Mesenchymal stem cell (in vitro differentiated cells and primary cell): ENCODE data around the gene ANKRD36B. TPM values are rescaled to one million over a fixed set of nuclear protein-coding genes. Genes with fewer than 3 reads are reported as not detected.
A peak's percentile ranks its signal among the peaks of the same experiment; 100 is the strongest.
"Not testable (repeated sequence)": the region's sequence is repeated elsewhere in the genome, so short reads cannot be mapped to it uniquely, and the experiment has no call there.

Source experiments
- DNase-seq: peaks from one replicate; pipeline ENCODE4 v3.0.0-alpha.2; 2013
- H2AFZ ChIP-seq: one replicate; pipeline ENCODE4 v1.6.1; 2013; ENCODE audit warnings: low read depth, mild to moderate bottlenecking, control low read depth, inconsistent platforms, low read length, moderate library complexity
- H2AK5ac ChIP-seq: 2 replicates; pipeline ENCODE4 v1.6.1; 2013; ENCODE audit warnings: low read length, moderate library complexity, mild to moderate bottlenecking, inconsistent platforms; ENCODE audit not compliant: severe bottlenecking
- H2BK120ac ChIP-seq: one replicate; pipeline ENCODE4 v1.6.1; 2013; ENCODE audit warnings: low read depth, mild to moderate bottlenecking, inconsistent platforms, low read length, moderate library complexity
- H2BK12ac ChIP-seq, 2 experiments: one replicate each; pipeline ENCODE4 v1.6.1; 2013; ENCODE audit warnings: inconsistent platforms in 2 of 2, low read length in 2 of 2, mild to moderate bottlenecking in 2 of 2, moderate library complexity in 2 of 2, control low read depth in 1 of 2
- H2BK15ac ChIP-seq: one replicate; pipeline ENCODE4 v1.6.1; 2013; ENCODE audit warnings: mild to moderate bottlenecking, low read depth, inconsistent platforms; ENCODE audit not compliant: poor library complexity, severe bottlenecking
- H2BK5ac ChIP-seq: 2 replicates; pipeline ENCODE4 v1.6.1; 2013; ENCODE audit warnings: low read depth, mild to moderate bottlenecking, low read length, control low read depth, inconsistent platforms; ENCODE audit not compliant: poor library complexity, severe bottlenecking
- H3K14ac ChIP-seq, 2 experiments: one replicate each; pipeline ENCODE4 v1.6.1; 2013; ENCODE audit warnings: inconsistent platforms in 2 of 2, low read length in 2 of 2, control low read depth in 1 of 2, mild to moderate bottlenecking in 1 of 2, moderate library complexity in 1 of 2
- H3K18ac ChIP-seq, 2 experiments: one replicate each; pipeline ENCODE4 v1.6.1; 2013; ENCODE audit warnings: inconsistent platforms in 2 of 2, low read length in 2 of 2, control low read depth in 1 of 2, low read depth in 1 of 2, mild to moderate bottlenecking in 1 of 2
- H3K23ac ChIP-seq, 2 experiments: one replicate each; pipeline ENCODE4 v1.6.1; 2013; ENCODE audit warnings: inconsistent platforms in 2 of 2, low read length in 2 of 2, mild to moderate bottlenecking in 2 of 2, moderate library complexity in 2 of 2, control low read depth in 1 of 2
- H3K27ac ChIP-seq: 2 replicates; pipeline ENCODE4 v1.5.1; 2013; ENCODE audit warnings: mild to moderate bottlenecking, moderate library complexity, low read length, control low read depth, inconsistent platforms; ENCODE audit not compliant: poor library complexity, severe bottlenecking
- H3K27me3 ChIP-seq, 2 experiments: 2 replicates each; pipeline versions ENCODE4 v1.6.1 to v1.7.0; 2013; ENCODE audit warnings: low read length in 2 of 2, mild to moderate bottlenecking in 2 of 2, moderate library complexity in 2 of 2, control low read depth in 1 of 2, inconsistent platforms in 1 of 2; ENCODE audit not compliant: control insufficient read depth in 1 of 2, insufficient read depth in 1 of 2
- H3K36me3 ChIP-seq, 2 experiments: 2 replicates each; pipeline versions ENCODE4 v1.6.1 to v1.7.0; 2013; ENCODE audit warnings: low read length in 2 of 2, control low read depth in 1 of 2, inconsistent platforms in 1 of 2, low read depth in 1 of 2, mild to moderate bottlenecking in 1 of 2; ENCODE audit not compliant: insufficient read depth in 2 of 2, control insufficient read depth in 1 of 2
- H3K4ac ChIP-seq, 2 experiments: one replicate each; pipeline ENCODE4 v1.6.1; 2013; ENCODE audit warnings: inconsistent platforms in 2 of 2, low read length in 2 of 2, mild to moderate bottlenecking in 2 of 2, moderate library complexity in 2 of 2, control low read depth in 1 of 2, low read depth in 1 of 2
- H3K4me1 ChIP-seq: 2 replicates; pipeline ENCODE4 v1.6.1; 2013; ENCODE audit warnings: low read depth, low read length, control low read depth; ENCODE audit not compliant: control insufficient read depth, insufficient read depth
- H3K4me2 ChIP-seq: 2 replicates; pipeline ENCODE4 v1.6.1; 2013; ENCODE audit warnings: low read length, mild to moderate bottlenecking, inconsistent platforms; ENCODE audit not compliant: poor library complexity, severe bottlenecking
- H3K4me3 ChIP-seq, 2 experiments: 2 replicates each; pipeline versions ENCODE4 v1.5.1 to v1.7.0; 2013; ENCODE audit warnings: low read length in 2 of 2, mild to moderate bottlenecking in 2 of 2, control low read depth in 1 of 2, low read depth in 1 of 2; ENCODE audit not compliant: insufficient read depth in 1 of 2
- H3K79me1 ChIP-seq: replicated peaks from 2 replicates; pipeline ENCODE4 v1.6.1; 2013; ENCODE audit warnings: mild to moderate bottlenecking, control low read depth, low read length, inconsistent platforms; ENCODE audit not compliant: poor library complexity, severe bottlenecking
- H3K9ac ChIP-seq: 2 replicates; pipeline ENCODE4 v1.7.0; 2013; ENCODE audit warnings: mild to moderate bottlenecking, low read length, moderate library complexity
- H3K9me3 ChIP-seq: 2 replicates; pipeline ENCODE4 v1.7.0; 2013; ENCODE audit warnings: mild to moderate bottlenecking, low read length; ENCODE audit not compliant: control insufficient read depth
- H4K8ac ChIP-seq: one replicate; pipeline ENCODE4 v1.6.1; 2013; ENCODE audit warnings: inconsistent platforms, mild to moderate bottlenecking, low read length, moderate library complexity
- H4K91ac ChIP-seq: one replicate; pipeline ENCODE4 v1.6.1; 2013; ENCODE audit warnings: mild to moderate bottlenecking, low read length, inconsistent platforms
- WGBS: methylation state at CpG from one replicate; pipeline ENCODE4 v1.1.7; 2013; ENCODE audit warnings: mixed read lengths; 5-methylcytosine and 5-hydroxymethylcytosine counted together
- polyA plus RNA-seq, 2 experiments: library from polyadenylated mRNA; stranded (reverse); fragments of 200-250 nt; gene quantifications; one replicate each; pipeline ENCODE4 v1.2.3, GENCODE V29; 2013

ANKRD36B gene
- 5.5 TPM for polyA plus RNA-seq (2013, experiment 1 of 2)
- polyA plus RNA-seq (2013, experiment 2 of 2), result 5.2 TPM

GRCh38 chr2:97589598-97590510 lies at the start of gene ANKRD36B:
Gene ANKRD36B (minus strand): TSS chr2:97589877. CDS start chr2:97589685, 192 bp downstream.
- H3K4me2 ChIP-seq, result peak within 1 kb of the TSS; percentile 83
- H3K4me3 ChIP-seq, result peak within 1 kb of the TSS; percentile 64 to 83
- peak within 1 kb of the TSS; percentile 52 for H4K91ac ChIP-seq
- not testable (repeated sequence) for H3K4me1 ChIP-seq, H2BK5ac ChIP-seq, H3K36me3 ChIP-seq, H3K27me3 ChIP-seq, H3K9me3 ChIP-seq, H3K79me1 ChIP-seq, H2AK5ac ChIP-seq, H2BK15ac ChIP-seq
- peak within 1 kb of the TSS; percentile 89 for H4K8ac ChIP-seq
- peak within 1 kb of the TSS; percentile 69 for H3K27ac ChIP-seq
- WGBS, result 0% methylated on average over 12 of the region's 90 CpGs
- peak within 1 kb of the TSS in 1 of 2 experiments; percentile 78 for H2BK12ac ChIP-seq
- peak; percentile 65 for DNase-seq
- peak within 1 kb of the TSS; percentile 42 for H2BK120ac ChIP-seq
- H3K4ac ChIP-seq, result peak within 1 kb of the TSS in 1 of 2 experiments; percentile 97
- peak within 1 kb of the TSS; percentile 94 for H3K9ac ChIP-seq
- peak within 1 kb of the TSS in 1 of 2 experiments; percentile 95 for H3K14ac ChIP-seq
- H3K23ac ChIP-seq, result peak within 1 kb of the TSS in 1 of 2 experiments; percentile 52
- peak within 1 kb of the TSS; percentile 69 to 98 for H3K18ac ChIP-seq
- peak within 1 kb of the TSS; percentile 94 for H2AFZ ChIP-seq

DNA sequence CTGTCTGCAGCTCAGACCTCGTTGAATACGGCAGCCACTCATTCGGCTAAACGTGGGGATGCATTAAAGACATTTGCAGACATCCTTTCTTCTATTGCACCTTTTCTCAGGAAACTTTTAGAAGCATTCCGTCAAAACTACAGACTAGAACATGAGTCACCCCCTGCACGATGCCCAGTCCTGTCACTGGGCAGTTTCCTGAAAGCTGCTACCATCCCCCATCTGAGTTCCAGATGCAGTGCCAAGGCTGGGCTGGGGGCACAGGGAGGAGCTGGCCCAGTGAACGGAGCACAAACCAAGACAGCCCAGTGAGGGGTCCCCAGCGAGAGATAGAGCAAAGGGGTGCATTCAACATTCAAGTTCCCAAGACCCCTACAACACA lies 36.4 kb upstream of the ANKRD36B start:
- not testable (repeated sequence) for H3K4me3 ChIP-seq, H3K4me2 ChIP-seq, H3K9me3 ChIP-seq, H2BK12ac ChIP-seq, H3K79me1 ChIP-seq, H3K27ac ChIP-seq, H2BK120ac ChIP-seq, H4K91ac ChIP-seq, H3K27me3 ChIP-seq, H3K18ac ChIP-seq, DNase-seq, H2BK15ac ChIP-seq, H3K23ac ChIP-seq, H4K8ac ChIP-seq, H3K9ac ChIP-seq, H3K4me1 ChIP-seq, H2AFZ ChIP-seq, H3K36me3 ChIP-seq, H3K4ac ChIP-seq, H3K14ac ChIP-seq, H2BK5ac ChIP-seq, H2AK5ac ChIP-seq
- WGBS, result 78% methylated on average over 7 of the region's 8 CpGs

DNA sequence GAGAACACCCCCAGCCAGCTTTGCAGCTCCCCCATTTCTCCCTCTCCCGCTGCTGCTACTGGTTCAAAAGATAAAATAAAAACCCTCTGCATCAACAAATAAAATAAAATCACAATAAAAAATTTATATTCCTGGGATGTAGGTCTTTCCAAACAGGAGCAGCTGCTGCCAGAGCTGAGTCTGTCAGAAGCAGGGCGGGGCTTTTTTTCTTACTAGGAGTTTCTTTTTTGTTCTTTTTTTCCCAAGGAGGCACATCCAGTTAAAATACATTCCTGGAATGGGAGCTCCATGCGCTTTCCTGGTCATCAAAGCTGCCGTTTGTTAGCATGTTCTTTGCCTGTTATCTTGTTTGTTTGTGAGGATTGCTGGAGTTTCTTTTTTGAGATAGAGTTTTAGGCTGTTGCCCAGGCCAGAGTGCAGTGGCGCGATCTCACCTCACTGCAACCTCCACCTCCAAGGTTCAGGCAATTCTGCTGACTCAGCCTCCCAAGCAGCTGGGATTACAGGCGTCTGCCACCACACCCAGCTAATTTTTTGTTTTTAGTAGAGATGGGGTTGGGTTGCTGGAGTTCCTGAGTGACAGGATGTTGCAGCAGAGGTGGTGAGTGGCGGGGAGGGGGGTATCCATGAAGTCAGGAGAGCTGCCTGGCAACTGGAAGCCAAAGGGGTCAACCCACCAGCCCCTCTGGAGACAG lies 35.8 kb upstream of the ANKRD36B start:
- H3K4me1 ChIP-seq, H3K4ac ChIP-seq, H3K27ac ChIP-seq, H3K23ac ChIP-seq, H4K91ac ChIP-seq, H2AK5ac ChIP-seq, H2AFZ ChIP-seq, H3K9me3 ChIP-seq, H2BK5ac ChIP-seq, H3K79me1 ChIP-seq, H2BK120ac ChIP-seq, H3K4me3 ChIP-seq, H3K18ac ChIP-seq, H2BK15ac ChIP-seq, H2BK12ac ChIP-seq, H4K8ac ChIP-seq, H3K27me3 ChIP-seq, H3K36me3 ChIP-seq, H3K9ac ChIP-seq, H3K14ac ChIP-seq, H3K4me2 ChIP-seq, DNase-seq: not testable (repeated sequence)
- WGBS, result 63% methylated on average over 2 of the region's 8 CpGs

GRCh38 chr2:97622976-97623375 lies 33.3 kb upstream of the ANKRD36B start:
- not testable (repeated sequence) for DNase-seq

More at GRCh38 chr2:97622976-97623375, 33.3 kb upstream of the ANKRD36B start:
- not testable (repeated sequence) for H3K36me3 ChIP-seq, H2BK12ac ChIP-seq, H4K91ac ChIP-seq, H3K4me3 ChIP-seq, H3K14ac ChIP-seq, H3K4me2 ChIP-seq, H2AK5ac ChIP-seq, H2AFZ ChIP-seq, H4K8ac ChIP-seq, H2BK5ac ChIP-seq, H3K4me1 ChIP-seq, H3K18ac ChIP-seq, H3K23ac ChIP-seq, H3K79me1 ChIP-seq, H2BK15ac ChIP-seq, H3K27me3 ChIP-seq, H3K27ac ChIP-seq, H2BK120ac ChIP-seq, H3K9ac ChIP-seq, H3K4ac ChIP-seq, H3K9me3 ChIP-seq
